ENCODE measurements around the gene BLOC1S3.

BLOC1S3 gene

GRCh38 chr19:45211751-45212381 lies 33.3 kb downstream of the BLOC1S3 start:
- Histone ChIP-seq H3K36me3 (ENCODE audit: control insufficient read depth, insufficient read depth, low read length) (no peaks in the 10 kb centered on the region), H3K4me3 (ENCODE audit: insufficient read depth, low read depth, low read length) (no peak overlapping the region), H3K4me1 (ENCODE audit: control insufficient read depth, insufficient read depth, low read length) (peaks cover 6% of the 10 kb centered on the region), H3K27me3 (ENCODE audit: control insufficient read depth, insufficient read depth, low read length, poor library complexity, severe bottlenecking) (peaks cover 18% of the 10 kb centered on the region), H3K9me3 (ENCODE audit: control insufficient read depth, low read length) (no peaks in the 10 kb centered on the region), H3K27ac (ENCODE audit: insufficient read depth, low read depth, low read length, poor library complexity, severe bottlenecking) (no peak overlapping the region)
- 74 to 79% methylated on average over 17 of the region's 17 CpGs for WGBS, 2 experiments

GRCh38 chr19:45213031-45213430 lies 34.4 kb downstream of the BLOC1S3 start:
- Histone ChIP-seq H3K4me1 (ENCODE audit: control insufficient read depth, insufficient read depth, low read length) (peaks cover 6% of the 10 kb centered on the region), H3K27ac (ENCODE audit: insufficient read depth, low read depth, low read length, poor library complexity, severe bottlenecking) (no peak overlapping the region), H3K4me3 (ENCODE audit: insufficient read depth, low read depth, low read length) (no peak overlapping the region), H3K9me3 (ENCODE audit: control insufficient read depth, low read length) (no peaks in the 10 kb centered on the region), H3K27me3 (ENCODE audit: control insufficient read depth, insufficient read depth, low read length, poor library complexity, severe bottlenecking) (peaks cover 30% of the 10 kb centered on the region), H3K36me3 (ENCODE audit: control insufficient read depth, insufficient read depth, low read length) (no peaks in the 10 kb centered on the region)
- 88 to 89% methylated on average over 23 of the region's 23 CpGs for WGBS, 2 experiments

GRCh38 chr19:45215391-45216191 lies 37.0 kb downstream of the BLOC1S3 start:
- H3K4me3 ChIP-seq (ENCODE audit: insufficient read depth, low read depth, low read length): no peak overlapping the region
- 48 to 58% methylated on average over 35 of the region's 35 CpGs for whole genome bisulfite sequencing, 2 experiments
- no peaks in the 10 kb centered on the region for H3K36me3 ChIP-seq (ENCODE audit: control insufficient read depth, insufficient read depth, low read length)
- H3K27me3 ChIP-seq (ENCODE audit: control insufficient read depth, insufficient read depth, low read length, poor library complexity, severe bottlenecking): peaks cover 35% of the 10 kb centered on the region
- no peak overlapping the region for H3K27ac ChIP-seq (ENCODE audit: insufficient read depth, low read depth, low read length, poor library complexity, severe bottlenecking)
- H3K9me3 ChIP-seq (ENCODE audit: control insufficient read depth, low read length): no peaks in the 10 kb centered on the region
- peaks cover 6% of the 10 kb centered on the region for H3K4me1 ChIP-seq (ENCODE audit: control insufficient read depth, insufficient read depth, low read length)

- H3K27me3 ChIP-seq (ENCODE audit: control insufficient read depth, insufficient read depth, low read length, poor library complexity, severe bottlenecking): peaks cover 35% of the 10 kb centered on the region
- no peak overlapping the region for H3K27ac ChIP-seq (ENCODE audit: insufficient read depth, low read depth, low read length, poor library complexity, severe bottlenecking)
- no peak overlapping the region for H3K4me3 ChIP-seq (ENCODE audit: insufficient read depth, low read depth, low read length)
- peaks cover 4% of the 10 kb centered on the region for H3K4me1 ChIP-seq (ENCODE audit: control insufficient read depth, insufficient read depth, low read length)
- 90 to 91% methylated on average over 6 of the region's 6 CpGs for WGBS, 2 experiments
- no peaks in the 10 kb centered on the region for H3K9me3 ChIP-seq (ENCODE audit: control insufficient read depth, low read length)
- H3K36me3 ChIP-seq (ENCODE audit: control insufficient read depth, insufficient read depth, low read length): no peaks in the 10 kb centered on the region
Observed at GRCh38 chr19:45216667-45217066, 38.1 kb downstream of the BLOC1S3 start.

- H3K4me3 ChIP-seq (ENCODE audit: insufficient read depth, low read depth, low read length): no peak overlapping the region
- H3K9me3 ChIP-seq (ENCODE audit: control insufficient read depth, low read length): no peaks in the 10 kb centered on the region
- whole genome bisulfite sequencing, 2 experiments: 76 to 77% methylated on average over 46 of the region's 46 CpGs
- H3K36me3 ChIP-seq (ENCODE audit: control insufficient read depth, insufficient read depth, low read length): no peaks in the 10 kb centered on the region
- H3K27me3 ChIP-seq (ENCODE audit: control insufficient read depth, insufficient read depth, low read length, poor library complexity, severe bottlenecking): peaks cover 35% of the 10 kb centered on the region
- no peak overlapping the region for H3K27ac ChIP-seq (ENCODE audit: insufficient read depth, low read depth, low read length, poor library complexity, severe bottlenecking)
- H3K4me1 ChIP-seq (ENCODE audit: control insufficient read depth, insufficient read depth, low read length): no peaks in the 10 kb centered on the region
Observed at GRCh38 chr19:45217193-45217956, 38.8 kb downstream of the BLOC1S3 start.

GRCh38 chr19:45217957-45218334 lies 39.4 kb downstream of the BLOC1S3 start:
- no peaks in the 10 kb centered on the region for H3K36me3 ChIP-seq (ENCODE audit: control insufficient read depth, insufficient read depth, low read length)
- H3K4me1 ChIP-seq (ENCODE audit: control insufficient read depth, insufficient read depth, low read length): no peaks in the 10 kb centered on the region
- H3K9me3 ChIP-seq (ENCODE audit: control insufficient read depth, low read length): no peaks in the 10 kb centered on the region
- H3K4me3 ChIP-seq (ENCODE audit: insufficient read depth, low read depth, low read length): no peak overlapping the region
- peaks cover 35% of the 10 kb centered on the region for H3K27me3 ChIP-seq (ENCODE audit: control insufficient read depth, insufficient read depth, low read length, poor library complexity, severe bottlenecking)
- no peak overlapping the region for H3K27ac ChIP-seq (ENCODE audit: insufficient read depth, low read depth, low read length, poor library complexity, severe bottlenecking)
- WGBS, 2 experiments: 77 to 84% methylated on average over 14 of the region's 14 CpGs

- peaks cover 35% of the 10 kb centered on the region for H3K27me3 ChIP-seq (ENCODE audit: control insufficient read depth, insufficient read depth, low read length, poor library complexity, severe bottlenecking)
- H3K4me3 ChIP-seq (ENCODE audit: insufficient read depth, low read depth, low read length): no peak overlapping the region
- 75 to 77% methylated on average over 4 of the region's 4 CpGs for WGBS, 2 experiments
- no peak overlapping the region for H3K27ac ChIP-seq (ENCODE audit: insufficient read depth, low read depth, low read length, poor library complexity, severe bottlenecking)
- H3K9me3 ChIP-seq (ENCODE audit: control insufficient read depth, low read length): no peaks in the 10 kb centered on the region
- H3K36me3 ChIP-seq (ENCODE audit: control insufficient read depth, insufficient read depth, low read length): no peaks in the 10 kb centered on the region
- H3K4me1 ChIP-seq (ENCODE audit: control insufficient read depth, insufficient read depth, low read length): no peaks in the 10 kb centered on the region
Observed at GRCh38 chr19:45218426-45218825, 39.8 kb downstream of the BLOC1S3 start.

- WGBS, 2 experiments: 89 to 93% methylated on average over 15 to 17 of the region's 18 CpGs
- Histone ChIP-seq H3K27ac (ENCODE audit: insufficient read depth, low read depth, low read length, poor library complexity, severe bottlenecking) (no peak overlapping the region), H3K36me3 (ENCODE audit: control insufficient read depth, insufficient read depth, low read length) (no peaks in the 10 kb centered on the region), H3K4me1 (ENCODE audit: control insufficient read depth, insufficient read depth, low read length) (no peaks in the 10 kb centered on the region), H3K9me3 (ENCODE audit: control insufficient read depth, low read length) (no peaks in the 10 kb centered on the region), H3K4me3 (ENCODE audit: insufficient read depth, low read depth, low read length) (no peak overlapping the region), H3K27me3 (ENCODE audit: control insufficient read depth, insufficient read depth, low read length, poor library complexity, severe bottlenecking) (peaks cover 35% of the 10 kb centered on the region)
Observed at GRCh38 chr19:45218911-45219743, 40.5 kb downstream of the BLOC1S3 start.

GRCh38 chr19:45222724-45223123 lies 44.1 kb downstream of the BLOC1S3 start:
- Histone ChIP-seq H3K27me3 (ENCODE audit: control insufficient read depth, insufficient read depth, low read length, poor library complexity, severe bottlenecking) (peaks cover 8% of the 10 kb centered on the region), H3K9me3 (ENCODE audit: control insufficient read depth, low read length) (no peaks in the 10 kb centered on the region), H3K4me3 (ENCODE audit: insufficient read depth, low read depth, low read length) (no peak overlapping the region), H3K27ac (ENCODE audit: insufficient read depth, low read depth, low read length, poor library complexity, severe bottlenecking) (no peak overlapping the region), H3K36me3 (ENCODE audit: control insufficient read depth, insufficient read depth, low read length) (no peaks in the 10 kb centered on the region), H3K4me1 (ENCODE audit: control insufficient read depth, insufficient read depth, low read length) (no peaks in the 10 kb centered on the region)
- WGBS, 2 experiments: 87 to 95% methylated on average over 6 of the region's 6 CpGs
